Glutamatergic neuron (in vitro differentiated cells): ENCODE data around the gene CDC27. TPM values are rescaled to one million over a fixed set of nuclear protein-coding genes. Genes with fewer than 3 reads are reported as not detected.

Source experiments
- DNase-seq: peaks from one replicate; pipeline ENCODE4 v3.0.0; 2022
- H3K27ac Mint-ChIP-seq: one replicate; pipeline ENCODE4 v1.8.0; 2020; ENCODE audit warnings: mild to moderate bottlenecking, mixed read lengths, inconsistent platforms; ENCODE audit not compliant: unreplicated experiment
- H3K27me3 Mint-ChIP-seq: one replicate; pipeline ENCODE4 v1.8.0; 2020; ENCODE audit warnings: mild to moderate bottlenecking, moderate library complexity, mixed read lengths, inconsistent platforms; ENCODE audit not compliant: unreplicated experiment
- H3K36me3 Mint-ChIP-seq: one replicate; pipeline ENCODE4 v1.8.0; 2020; ENCODE audit warnings: mild to moderate bottlenecking, mixed read lengths, inconsistent platforms; ENCODE audit not compliant: unreplicated experiment
- H3K4me1 Mint-ChIP-seq: one replicate; pipeline ENCODE4 v1.8.0; 2020; ENCODE audit warnings: mild to moderate bottlenecking, low read depth, mixed read lengths, inconsistent platforms; ENCODE audit not compliant: unreplicated experiment
- H3K4me3 Mint-ChIP-seq: one replicate; pipeline ENCODE4 v1.8.0; 2020; ENCODE audit warnings: mild to moderate bottlenecking, mixed read lengths, inconsistent platforms; ENCODE audit not compliant: unreplicated experiment
- H3K9me3 Mint-ChIP-seq: one replicate; pipeline ENCODE4 v1.8.0; 2020; ENCODE audit warnings: mild to moderate bottlenecking, moderate library complexity, mixed read lengths, inconsistent platforms; ENCODE audit not compliant: unreplicated experiment
- CTCF ChIP-seq: fragments of 200-600 bp; sonication (generic); IDR thresholded peaks from one replicate; pipeline ENCODE4 v1.5.0; 2021; ENCODE audit not compliant: partially characterized antibody, unreplicated experiment
- long read RNA-seq: library from polyadenylated mRNA; unstranded; transcript quantifications from one replicate; pipeline ENCODE4 v2.0.0, GENCODE V29; 2020; ENCODE audit not compliant: unreplicated experiment
- total RNA-seq: library from RNA; stranded (reverse); fragmentation: NEBNext Ultra II Directional; extraction: Animal tissue kit (Norgen Biotek cat#: 25700); gene quantifications from one replicate; pipeline ENCODE4 v1.2.1, GENCODE V29; 2021; ENCODE audit not compliant: unreplicated experiment

The CDC27 gene
- 94.6 TPM for total RNA-seq
- long read RNA-seq, full-length matches to known transcripts, result 2 of 10 reads
- long read RNA-seq, partial matches to known transcripts, result 5 of 10 reads
- long read RNA-seq, other reads (novel, unspliced or antisense), result 3 of 10 reads

GRCh38 chr17:47188876-47189731 is at the start of gene CDC27:
CDC27 (minus strand) TSS chr17:47189295; CDS start chr17:47189172, 123 bp downstream.
- Mint-ChIP-seq H3K4me3 (peak within 1 kb of the TSS; percentile 94), H3K4me1 (peaks cover 14% of the 10 kb centered on the region), H3K27ac (peak within 1 kb of the TSS; percentile 91), H3K9me3 (no peaks in the 10 kb centered on the region), H3K27me3 (peaks cover 9% of the 10 kb centered on the region), H3K36me3 (no peaks in the 10 kb centered on the region)
- peak; percentile 99 for DNase-seq
- no peak for TF ChIP-seq CTCF

GRCh38 chr17:47238321-47239010 is 49.4 kb upstream of the CDC27 start:
- no peak overlapping the region for H3K27ac Mint-ChIP-seq
- TF ChIP-seq CTCF, result no peak

GRCh38 chr17:47237841-47238240 is 48.7 kb upstream of the CDC27 start:
- H3K27me3 Mint-ChIP-seq, result peaks cover 4% of the 10 kb centered on the region
- peaks cover 1% of the 10 kb centered on the region for H3K9me3 Mint-ChIP-seq
- no peak overlapping the region for H3K27ac Mint-ChIP-seq
- no peaks in the 10 kb centered on the region for H3K4me1 Mint-ChIP-seq
- no peak for TF ChIP-seq CTCF
- H3K4me3 Mint-ChIP-seq, result no peak overlapping the region
- H3K36me3 Mint-ChIP-seq, result no peaks in the 10 kb centered on the region
- DNase-seq, result no peak

More at GRCh38 chr17:47238321-47239010, 49.4 kb upstream of the CDC27 start:
- H3K9me3 Mint-ChIP-seq, result peaks cover 3% of the 10 kb centered on the region
- H3K27me3 Mint-ChIP-seq, result peaks cover 4% of the 10 kb centered on the region
- no peak for DNase-seq
- no peaks in the 10 kb centered on the region for H3K4me1 Mint-ChIP-seq
- no peaks in the 10 kb centered on the region for H3K36me3 Mint-ChIP-seq
- H3K4me3 Mint-ChIP-seq, result no peak overlapping the region

- TF ChIP-seq CTCF, result no peak
- H3K4me1 Mint-ChIP-seq, result no peaks in the 10 kb centered on the region
- no peak overlapping the region for H3K4me3 Mint-ChIP-seq
- no peak overlapping the region for H3K27ac Mint-ChIP-seq
- DNase-seq, result no peak
- peaks cover 4% of the 10 kb centered on the region for H3K27me3 Mint-ChIP-seq
- H3K9me3 Mint-ChIP-seq, result peaks cover 1% of the 10 kb centered on the region
- no peaks in the 10 kb centered on the region for H3K36me3 Mint-ChIP-seq
Observed at GRCh38 chr17:47235923-47236322, 46.8 kb upstream of the CDC27 start.
